ENCODE data around the gene SBF2. TPM values are rescaled to one million over a fixed set of nuclear protein-coding genes. Genes with fewer than 3 reads are reported as not detected.

SBF2 gene
- total RNA-seq, 2 donors from 2014 or later, result 22.8 to 23.9 TPM

- Histone ChIP-seq H3K27me3 (no peaks in the 10 kb centered on the region), H3K27ac (no peak overlapping the region), H3K9me3 (peaks cover 0 to 6% of the 10 kb centered on the region in 2 donors), H3K4me3 (no peak overlapping the region), H3K4me1 (peaks cover 0 to 25% of the 10 kb centered on the region in 2 donors), H3K36me3 (no peaks in the 10 kb centered on the region)
- no peak for DNase-seq (ENCODE audit: low spot score)
- TF ChIP-seq CTCF (IDR thresholded peaks at IDR 0.05), result no peak
Measured at GRCh38 chr11:10113852-10114251, 180.2 kb downstream of the SBF2 start.

DNA sequence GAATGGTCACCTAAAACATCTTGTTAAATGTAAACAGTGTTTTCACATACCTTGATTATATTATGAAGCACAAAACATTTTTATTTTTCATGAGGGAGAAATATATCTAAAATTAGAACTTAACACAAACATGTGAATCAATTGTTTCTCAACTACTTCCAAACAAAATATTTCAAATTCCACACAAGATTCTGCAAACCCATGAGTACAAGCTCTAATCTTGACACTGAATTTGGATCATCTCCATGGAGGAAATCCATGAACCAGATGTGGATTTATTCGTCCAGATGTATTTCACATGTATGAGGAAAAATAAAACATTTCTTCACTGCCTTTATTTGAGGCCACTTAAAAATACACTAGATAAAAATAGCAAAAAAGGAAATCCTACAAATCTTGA lies 184.2 kb downstream of the SBF2 start:
- Histone ChIP-seq H3K9me3 (no peaks in the 10 kb centered on the region), H3K4me3 (no peak overlapping the region), H3K27me3 (no peaks in the 10 kb centered on the region), H3K27ac (peak overlapping the region in 1 of 2 donors; percentile 27), H3K4me1 (peaks cover 0 to 16% of the 10 kb centered on the region in 2 donors), H3K36me3 (no peaks in the 10 kb centered on the region)
- TF ChIP-seq CTCF (IDR thresholded peaks at IDR 0.05), result no peak
- DNase-seq (ENCODE audit: low spot score), result no peak

GRCh38 chr11:10108915-10109680 lies 184.9 kb downstream of the SBF2 start:
- no peaks in the 10 kb centered on the region for H3K9me3 ChIP-seq
- no peak for DNase-seq (ENCODE audit: low spot score)
- H3K36me3 ChIP-seq, result no peaks in the 10 kb centered on the region
- H3K27ac ChIP-seq, result peak overlapping the region in 1 of 2 donors; percentile 27
- TF ChIP-seq CTCF (IDR thresholded peaks at IDR 0.05), result no peak
- peaks cover 0 to 16% of the 10 kb centered on the region in 2 donors for H3K4me1 ChIP-seq
- H3K27me3 ChIP-seq, result no peaks in the 10 kb centered on the region
- H3K4me3 ChIP-seq, result no peak overlapping the region

DNA sequence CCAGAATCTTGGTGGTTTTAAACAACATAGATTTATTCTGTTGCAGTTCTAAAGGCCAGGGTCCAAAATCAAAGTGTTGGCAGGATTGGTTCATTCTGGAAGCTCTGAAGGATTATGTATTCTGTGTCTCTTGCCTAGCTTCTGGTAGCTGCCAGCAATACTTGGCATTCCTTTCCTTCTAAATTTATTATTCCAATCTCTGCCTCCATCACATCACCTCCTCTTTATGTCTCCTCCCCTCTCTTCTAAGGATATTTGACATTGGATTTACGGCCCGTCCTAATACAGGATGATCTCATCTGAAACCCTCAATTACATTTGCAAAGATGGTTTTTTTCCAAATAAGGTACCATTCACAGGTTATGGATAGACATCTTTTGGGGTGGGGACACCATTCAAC lies 186.5 kb downstream of the SBF2 start:
- peaks cover 0 to 16% of the 10 kb centered on the region in 2 donors for H3K4me1 ChIP-seq
- no peak overlapping the region for H3K4me3 ChIP-seq
- H3K36me3 ChIP-seq, result no peaks in the 10 kb centered on the region
- peak overlapping the region in 1 of 2 donors; percentile 4 for H3K27ac ChIP-seq
- DNase-seq (ENCODE audit: low spot score), result no peak
- no peak for TF ChIP-seq CTCF (IDR thresholded peaks at IDR 0.05)
- H3K27me3 ChIP-seq, result no peaks in the 10 kb centered on the region
- no peaks in the 10 kb centered on the region for H3K9me3 ChIP-seq

GRCh38 chr11:10097615-10098014 lies 196.4 kb downstream of the SBF2 start:
- TF ChIP-seq CTCF (IDR thresholded peaks at IDR 0.05), result no peak
- DNase-seq (ENCODE audit: low spot score), result no peak
- H3K4me1 ChIP-seq, result no peaks in the 10 kb centered on the region

GRCh38 chr11:10096987-10097386 lies 197.0 kb downstream of the SBF2 start:
- DNase-seq (ENCODE audit: low spot score), result no peak
- Histone ChIP-seq H3K4me1 (no peaks in the 10 kb centered on the region), H3K9me3 (peaks cover 5 to 26% of the 10 kb centered on the region in 2 donors), H3K27me3 (no peaks in the 10 kb centered on the region), H3K36me3 (no peaks in the 10 kb centered on the region), H3K4me3 (no peak overlapping the region), H3K27ac (no peak overlapping the region)
- TF ChIP-seq CTCF (IDR thresholded peaks at IDR 0.05), result no peak

More at GRCh38 chr11:10097615-10098014, 196.4 kb downstream of the SBF2 start:
- Histone ChIP-seq H3K27ac (no peak overlapping the region), H3K27me3 (no peaks in the 10 kb centered on the region), H3K4me3 (no peak overlapping the region), H3K9me3 (peaks cover 5 to 26% of the 10 kb centered on the region in 2 donors), H3K36me3 (no peaks in the 10 kb centered on the region)
